ENCODE data around the gene ZSCAN29. TPM values are rescaled to one million over a fixed set of nuclear protein-coding genes. Genes with fewer than 3 reads are reported as not detected.
A peak's percentile ranks its signal among the peaks of the same experiment; 100 is the strongest.

The ZSCAN29 gene
- total RNA-seq, 2 experiments from 2014 or later: 7.1 to 7.4 TPM

GRCh38 chr15:43346305-43346704 is 24.5 kb downstream of the ZSCAN29 start:
- Mint-ChIP-seq H3K27me3 (no peaks in the 10 kb centered on the region), H3K4me3 (no peak overlapping the region), H3K4me1 (ENCODE audit: low read depth) (no peaks in the 10 kb centered on the region), H3K9me3 (no peaks in the 10 kb centered on the region), H3K27ac (no peak overlapping the region), H3K36me3 (ENCODE audit: low read depth) (peaks cover 6% of the 10 kb centered on the region)
- ChIA-PET POLR2A (interaction anchor here (0.9 kb wide), 1 partner anchor 17 kb away, joined by 3 read pairs; no protein-coding TSS in a partner anchor), CTCF (interaction anchor here (0.7 kb wide), 1 partner anchor 25 kb away, joined by 3 read pairs; the partner anchor contains the start of genes TUBGCP4 and ZSCAN29)
- H3K27me3 ChIP-seq (ENCODE audit: control insufficient read depth in 1 of 2, insufficient read depth in 2 of 2, low read length in 2 of 2): no peaks in the 10 kb centered on the region
- H3K9me3 ChIP-seq (ENCODE audit: control insufficient read depth in 1 of 2, insufficient read depth in 1 of 2, low read length in 2 of 2): no peaks in the 10 kb centered on the region
- H3K27ac ChIP-seq (ENCODE audit: low read depth in 1 of 2, low read length in 2 of 2): no peak overlapping the region
- H3K36me3 ChIP-seq (ENCODE audit: insufficient read depth, low read length): peaks cover 6% of the 10 kb centered on the region
- no peak for ATAC-seq (ENCODE audit: poor library complexity)
- intact Hi-C loops (cut with DNase I, micrococcal nuclease): no loop called here
- peak; percentile 25 for TF ChIP-seq CTCF (IDR thresholded peaks at IDR 0.05)
- peak in 3 of 14 experiments; percentile 13 to 29 (median 18) for DNase-seq
- no peaks in the 10 kb centered on the region for H3K4me1 ChIP-seq (ENCODE audit: insufficient read depth, low read length)
- H3K4me3 ChIP-seq (ENCODE audit: low read length): no peak overlapping the region

GRCh38 chr15:43330780-43331087 is 40.1 kb downstream of the ZSCAN29 start:
- no peak for TF ChIP-seq CTCF (IDR thresholded peaks at IDR 0.05)
- H3K27ac ChIP-seq (ENCODE audit: low read depth in 1 of 2, low read length in 2 of 2): peak overlapping the region; percentile 92 to 96
- ATAC-seq (ENCODE audit: poor library complexity): peak; percentile 22
- peak overlapping the region; percentile 79 for H3K4me3 ChIP-seq (ENCODE audit: low read length)
- Mint-ChIP-seq H3K27ac (peak overlapping the region; percentile 100), H3K4me3 (peak overlapping the region; percentile 98), H3K4me1 (ENCODE audit: low read depth) (peaks cover 41% of the 10 kb centered on the region), H3K36me3 (ENCODE audit: low read depth) (peaks cover 38% of the 10 kb centered on the region), H3K9me3 (no peaks in the 10 kb centered on the region), H3K27me3 (peaks cover 3% of the 10 kb centered on the region)
- intact Hi-C loops (cut with DNase I, micrococcal nuclease): loop anchor here (2.0 to 10.0 kb wide), 5 partner anchors 40 to 596 kb away; partner anchors contain the start of genes TUBGCP4 (in 2 of the 2), ZSCAN29 (in 2 of the 2) and CDAN1 (in 1 of the 2)
- H3K9me3 ChIP-seq (ENCODE audit: control insufficient read depth in 1 of 2, insufficient read depth in 1 of 2, low read length in 2 of 2): no peaks in the 10 kb centered on the region
- ChIA-PET CTCF (no interaction called here), POLR2A (interaction anchor here (1.5 kb wide), 1 partner anchor 749 kb away, joined by 4 read pairs; no protein-coding TSS in a partner anchor)
- no peak for DNase-seq
- H3K36me3 ChIP-seq (ENCODE audit: insufficient read depth, low read length): no peaks in the 10 kb centered on the region
- H3K4me1 ChIP-seq (ENCODE audit: insufficient read depth, low read length): peaks cover 23% of the 10 kb centered on the region
- H3K27me3 ChIP-seq (ENCODE audit: control insufficient read depth in 1 of 2, insufficient read depth in 2 of 2, low read length in 2 of 2): no peaks in the 10 kb centered on the region

- Histone ChIP-seq H3K27ac (ENCODE audit: low read depth in 1 of 2, low read length in 2 of 2) (peak within 1 kb of the TSS; percentile 92 to 96), H3K27me3 (ENCODE audit: control insufficient read depth in 1 of 2, insufficient read depth in 2 of 2, low read length in 2 of 2) (no peaks in the 10 kb centered on the region), H3K36me3 (ENCODE audit: insufficient read depth, low read length) (no peaks in the 10 kb centered on the region), H3K4me3 (ENCODE audit: low read length) (peak within 1 kb of the TSS; percentile 79), H3K9me3 (ENCODE audit: control insufficient read depth in 1 of 2, insufficient read depth in 1 of 2, low read length in 2 of 2) (no peaks in the 10 kb centered on the region), H3K4me1 (ENCODE audit: insufficient read depth, low read length) (peaks cover 23% of the 10 kb centered on the region)
- Mint-ChIP-seq H3K36me3 (ENCODE audit: low read depth) (peaks cover 34% of the 10 kb centered on the region), H3K9me3 (no peaks in the 10 kb centered on the region), H3K4me3 (peak within 1 kb of the TSS; percentile 98), H3K4me1 (ENCODE audit: low read depth) (peaks cover 41% of the 10 kb centered on the region), H3K27me3 (peaks cover 3% of the 10 kb centered on the region), H3K27ac (peak within 1 kb of the TSS; percentile 100)
- intact Hi-C loops (cut with DNase I, micrococcal nuclease): loop anchor here (2.0 to 10.0 kb wide), 5 partner anchors 41 to 595 kb away; partner anchors contain the start of genes TUBGCP4 (in 2 of the 2), ZSCAN29 (in 2 of the 2) and CDAN1 (in 1 of the 2)
- CTCF ChIA-PET: interaction anchor here (0.8 kb wide), 1 partner anchor 45 kb away, joined by 3 read pairs; no protein-coding TSS in a partner anchor
- DNase-seq: peak; percentile 81 to 97 (median 88)
- peak; percentile 15 for TF ChIP-seq CTCF (IDR thresholded peaks at IDR 0.05)
- POLR2A ChIA-PET: interaction anchor here (1.0 to 2.1 kb wide), 5 partner anchors 16 to 1358 kb away, joined by 3 to 22 read pairs (median 4); partner anchors contain the start of genes EHD4, TUBGCP4 and ZSCAN29
- ATAC-seq (ENCODE audit: poor library complexity): peak; percentile 83
Observed at GRCh38 chr15:43329960-43330779, 40.7 kb downstream of the ZSCAN29 start, which contains the start of gene LCMT2. TSS of gene LCMT2 (minus strand) at chr15:43330573. CDS start at chr15:43330489, 84 bp downstream.

Data from CD4-positive, alpha-beta T cell (primary cell).